ENCODE measurements around the gene CDO1. TPM values are rescaled to one million over a fixed set of nuclear protein-coding genes. Genes with fewer than 3 reads are reported as not detected.
A peak's percentile ranks its signal among the peaks of the same experiment; 100 is the strongest.

The CDO1 gene
- total and polyA plus RNA-seq, 9 of the 15 experiments (the other 6 are each of a cell fraction or from before 2014, with no cell fraction given): 0.16 to 0.22 TPM; not detected in 7

GRCh38 chr5:115838885-115839518 lies 22.5 kb upstream of the CDO1 start:
- no peaks in the 10 kb centered on the region for H3K9me3 ChIP-seq (replicated peaks; ENCODE audit: control insufficient read depth, insufficient read depth, low read depth, low read length)
- H3K36me3 ChIP-seq (ENCODE audit: control insufficient read depth, insufficient read depth, low read length): peaks cover 58% of the 10 kb centered on the region
- CTCF ChIA-PET (ENCODE audit: low intra/inter-chr PET ratio): interaction anchor here (1.1 kb wide), 1 partner anchor 253 kb away, joined by 4 read pairs; no protein-coding TSS in a partner anchor
- no peak overlapping the region for H2AFZ ChIP-seq (ENCODE audit: low read depth, low read length)
- no peak for ATAC-seq
- FAIRE-seq: no peak
- no TSS peak for BruUV-seq (replicated peaks)
- peaks cover 12 to 15% of the 10 kb centered on the region in 2 experiments; a peak in 4 of 5 replicates for H3K4me1 ChIP-seq (replicated peaks in 1 of 2; ENCODE audit: control insufficient read depth in 2 of 2, insufficient read depth in 2 of 2, low read length in 2 of 2)
- POLR2A ChIA-PET: no interaction called here
- H3K27me3 ChIP-seq (ENCODE audit: control insufficient read depth in 2 of 2, insufficient read depth in 2 of 2, low read length in 2 of 2): no peaks in the 10 kb centered on the region
- intact Hi-C loops (cut with micrococcal nuclease): loop anchor here (2.0 to 10.0 kb wide), 3 partner anchors 196 to 228 kb away; partner anchors contain the start of gene ARL14EPL
- peaks cover 71% of the 10 kb centered on the region for H3K79me2 ChIP-seq (ENCODE audit: control insufficient read depth, insufficient read depth, low read length)
- peak overlapping the region; percentile 97 for H3K4me2 ChIP-seq (ENCODE audit: insufficient read depth, low read length)
- 32% methylated on average over 10 of the region's 10 CpGs for WGBS (ENCODE audit: insufficient coverage, low coverage, missing lambda C conversion rate)
- peak; percentile 21 to 60 (median 40) for DNase-seq (ENCODE audit: extremely low read depth in 1 of 4, low spot score in 3 of 4)
- in situ Hi-C loops (cut with MboI): loop anchor here (5.0 kb wide), 1 partner anchor 212 kb away; the partner anchor contains the start of gene TMED7
- peaks cover 5% of the 10 kb centered on the region; the same call in 1 of the 2 replicates for H4K20me1 ChIP-seq (replicated peaks; ENCODE audit: control insufficient read depth, insufficient read depth, low read length)
- H3K4me3 ChIP-seq: peak overlapping the region; percentile 79; the same call in 1 of the 2 replicates
- no peak overlapping the region; the same call in 2 of the 3 replicates for H3K27ac ChIP-seq (ENCODE audit: extremely low read depth, low read depth, low read length)
- H3K9ac ChIP-seq (ENCODE audit: insufficient read depth in 1 of 2, low read depth in 2 of 2, low read length in 2 of 2): 0 out of 4 replicates have a peak overlapping the region, but pooled peaks of 1 of the 2 experiments have one; percentile 16
- no peaks in the 10 kb centered on the region for H3K9me1 ChIP-seq (ENCODE audit: control insufficient read depth, insufficient read depth, low read length)
- TF ChIP-seq SMARCA5 (IDR thresholded peaks at IDR 0.05) (0 out of 2 replicates have a peak, but pooled peaks have one; percentile 28), ZNF384 (IDR thresholded peaks at IDR 0.05; ENCODE audit: low read depth, low read length) (peak; percentile 95), CTCF (IDR thresholded peaks at IDR 0.05 in 2 of 3, conservative IDR thresholded peaks at IDR 0.05 in 1 of 3; ENCODE audit: insufficient read depth in 2 of 3, low read depth in 1 of 3, low read length in 3 of 3) (peak; percentile 20 to 62 (median 49); a peak in 5 of 6 replicates), ARHGAP35 (IDR thresholded peaks at IDR 0.05; ENCODE audit: partially characterized antibody) (no peak), RAD21 (CRISPR knock-in tag; conservative IDR thresholded peaks at IDR 0.05 in 1 of 2, IDR thresholded peaks at IDR 0.05 in 1 of 2) (peak; percentile 12 to 44; a peak in 2 of 4 replicates), PHB2 (IDR thresholded peaks at IDR 0.05; ENCODE audit: low read depth) (no peak), RNF2 (IDR thresholded peaks at IDR 0.05) (no peak), PKNOX1 (IDR thresholded peaks at IDR 0.05) (0 out of 2 replicates have a peak, but pooled peaks have one; percentile 15)
